ENCODE results near the gene PLA2R1. TPM values are rescaled to one million over a fixed set of nuclear protein-coding genes. Genes with fewer than 3 reads are reported as not detected.

PLA2R1 gene
- total RNA-seq, 1 experiment from 2014 or later, result 1.1 TPM

DNA sequence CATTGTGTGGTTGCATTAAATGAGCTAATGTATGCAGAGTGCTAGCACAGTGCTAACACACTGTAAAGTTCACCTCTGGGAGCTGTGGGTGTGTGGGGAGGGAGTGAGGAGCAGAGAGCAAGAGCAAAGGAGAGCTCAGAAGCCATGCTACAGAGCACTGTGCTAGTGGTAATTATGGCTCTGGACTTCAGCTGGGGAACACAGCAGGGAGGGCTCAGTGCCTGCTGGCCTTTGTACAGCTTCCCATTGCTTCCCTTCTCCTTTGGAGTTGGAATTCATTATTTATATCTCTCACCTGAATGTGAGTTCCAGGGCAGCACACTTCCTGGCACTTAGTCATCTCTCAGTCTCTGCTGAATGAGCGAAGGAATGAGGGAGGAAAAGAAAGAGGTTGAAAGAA, 2.5 kb upstream of the PLA2R1 start (continued):
- TF ChIP-seq, protein P1, sequence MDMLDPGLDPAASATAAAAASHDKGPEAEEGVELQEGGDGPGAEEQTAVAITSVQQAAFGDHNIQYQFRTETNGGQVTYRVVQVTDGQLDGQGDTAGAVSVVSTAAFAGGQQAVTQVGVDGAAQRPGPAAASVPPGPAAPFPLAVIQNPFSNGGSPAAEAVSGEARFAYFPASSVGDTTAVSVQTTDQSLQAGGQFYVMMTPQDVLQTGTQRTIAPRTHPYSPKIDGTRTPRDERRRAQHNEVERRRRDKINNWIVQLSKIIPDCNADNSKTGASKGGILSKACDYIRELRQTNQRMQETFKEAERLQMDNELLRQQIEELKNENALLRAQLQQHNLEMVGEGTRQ (CRISPR knock-in tag; IDR thresholded peaks at IDR 0.05), result no peak
- TF ChIP-seq, protein P2, sequence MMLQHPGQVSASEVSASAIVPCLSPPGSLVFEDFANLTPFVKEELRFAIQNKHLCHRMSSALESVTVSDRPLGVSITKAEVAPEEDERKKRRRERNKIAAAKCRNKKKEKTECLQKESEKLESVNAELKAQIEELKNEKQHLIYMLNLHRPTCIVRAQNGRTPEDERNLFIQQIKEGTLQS (CRISPR knock-in tag; conservative IDR thresholded peaks at IDR 0.05), result no peak
- TF ChIP-seq, protein P3, sequence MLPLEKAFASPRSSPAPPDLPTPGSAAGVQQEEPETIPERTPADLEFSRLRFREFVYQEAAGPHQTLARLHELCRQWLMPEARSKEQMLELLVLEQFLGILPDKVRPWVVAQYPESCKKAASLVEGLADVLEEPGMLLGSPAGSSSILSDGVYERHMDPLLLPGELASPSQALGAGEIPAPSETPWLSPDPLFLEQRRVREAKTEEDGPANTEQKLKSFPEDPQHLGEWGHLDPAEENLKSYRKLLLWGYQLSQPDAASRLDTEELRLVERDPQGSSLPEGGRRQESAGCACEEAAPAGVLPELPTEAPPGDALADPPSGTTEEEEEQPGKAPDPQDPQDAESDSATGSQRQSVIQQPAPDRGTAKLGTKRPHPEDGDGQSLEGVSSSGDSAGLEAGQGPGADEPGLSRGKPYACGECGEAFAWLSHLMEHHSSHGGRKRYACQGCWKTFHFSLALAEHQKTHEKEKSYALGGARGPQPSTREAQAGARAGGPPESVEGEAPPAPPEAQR (CRISPR knock-in tag; IDR thresholded peaks at IDR 0.05), result no peak
- TF ChIP-seq TEAD1 (CRISPR knock-in tag; IDR thresholded peaks at IDR 0.05), result no peak

DNA sequence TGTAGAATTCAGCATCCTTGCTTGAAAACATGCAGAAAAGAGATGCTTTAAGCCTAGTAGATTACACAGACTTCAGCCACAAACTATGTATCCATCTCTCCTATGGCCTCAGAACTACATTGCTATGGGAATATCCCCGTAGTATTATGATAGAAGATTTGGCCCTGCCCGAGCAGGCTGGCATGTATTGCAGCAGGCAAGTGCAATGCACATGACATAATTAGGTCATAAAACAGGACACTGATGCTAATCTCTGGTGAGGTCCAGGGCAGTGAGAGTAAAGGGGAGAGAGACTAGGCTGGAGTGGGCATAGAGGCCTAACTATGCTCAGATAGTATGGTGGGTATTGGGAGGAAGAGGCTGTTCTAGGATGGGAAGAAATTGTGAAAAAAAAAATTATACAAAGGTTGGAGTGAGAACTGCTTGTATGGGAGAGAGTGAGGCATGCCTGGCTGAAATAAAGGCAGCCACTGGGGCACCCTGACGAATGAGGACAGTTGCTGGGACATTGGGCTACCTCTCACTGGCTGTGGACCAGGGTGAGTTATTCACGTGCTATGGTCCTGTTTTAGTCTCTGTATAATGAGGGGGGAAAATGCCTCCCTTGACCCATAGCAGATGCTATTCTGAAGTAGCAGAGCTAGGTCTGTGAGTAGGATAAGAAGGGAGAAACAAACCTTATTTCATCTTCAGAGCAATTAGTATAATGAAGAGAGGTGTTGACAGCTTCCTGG, 1.6 kb upstream of the PLA2R1 start:
- peaks cover 33% of the 10 kb centered on the region for H3K27me3 Mint-ChIP-seq (ENCODE audit: low read depth)
- H3K4me3 Mint-ChIP-seq, result no peak overlapping the region
- no peak for DNase-seq (ENCODE audit: low spot score)
- no peak for ATAC-seq
- TF ChIP-seq, protein P4, sequence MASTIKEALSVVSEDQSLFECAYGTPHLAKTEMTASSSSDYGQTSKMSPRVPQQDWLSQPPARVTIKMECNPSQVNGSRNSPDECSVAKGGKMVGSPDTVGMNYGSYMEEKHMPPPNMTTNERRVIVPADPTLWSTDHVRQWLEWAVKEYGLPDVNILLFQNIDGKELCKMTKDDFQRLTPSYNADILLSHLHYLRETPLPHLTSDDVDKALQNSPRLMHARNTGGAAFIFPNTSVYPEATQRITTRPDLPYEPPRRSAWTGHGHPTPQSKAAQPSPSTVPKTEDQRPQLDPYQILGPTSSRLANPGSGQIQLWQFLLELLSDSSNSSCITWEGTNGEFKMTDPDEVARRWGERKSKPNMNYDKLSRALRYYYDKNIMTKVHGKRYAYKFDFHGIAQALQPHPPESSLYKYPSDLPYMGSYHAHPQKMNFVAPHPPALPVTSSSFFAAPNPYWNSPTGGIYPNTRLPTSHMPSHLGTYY (CRISPR knock-in tag; IDR thresholded peaks at IDR 0.05), result no peak
- TF ChIP-seq, protein P5, sequence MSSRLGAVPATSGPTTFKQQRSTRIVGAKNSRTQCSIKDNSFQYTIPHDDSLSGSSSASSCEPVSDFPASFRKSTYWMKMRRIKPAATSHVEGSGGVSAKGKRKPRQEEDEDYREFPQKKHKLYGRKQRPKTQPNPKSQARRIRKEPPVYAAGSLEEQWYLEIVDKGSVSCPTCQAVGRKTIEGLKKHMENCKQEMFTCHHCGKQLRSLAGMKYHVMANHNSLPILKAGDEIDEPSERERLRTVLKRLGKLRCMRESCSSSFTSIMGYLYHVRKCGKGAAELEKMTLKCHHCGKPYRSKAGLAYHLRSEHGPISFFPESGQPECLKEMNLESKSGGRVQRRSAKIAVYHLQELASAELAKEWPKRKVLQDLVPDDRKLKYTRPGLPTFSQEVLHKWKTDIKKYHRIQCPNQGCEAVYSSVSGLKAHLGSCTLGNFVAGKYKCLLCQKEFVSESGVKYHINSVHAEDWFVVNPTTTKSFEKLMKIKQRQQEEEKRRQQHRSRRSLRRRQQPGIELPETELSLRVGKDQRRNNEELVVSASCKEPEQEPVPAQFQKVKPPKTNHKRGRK (CRISPR knock-in tag; IDR thresholded peaks at IDR 0.05; ENCODE audit: borderline replicate concordance), result no peak
- peaks cover 29% of the 10 kb centered on the region for H3K36me3 Mint-ChIP-seq
- peaks cover 41% of the 10 kb centered on the region for H3K9me3 Mint-ChIP-seq
- ChIA-PET POLR2A (no interaction called here), CTCF (no interaction called here)
- H3K27ac Mint-ChIP-seq, result no peak overlapping the region
- H3K4me1 Mint-ChIP-seq, result peaks cover 9% of the 10 kb centered on the region

DNA sequence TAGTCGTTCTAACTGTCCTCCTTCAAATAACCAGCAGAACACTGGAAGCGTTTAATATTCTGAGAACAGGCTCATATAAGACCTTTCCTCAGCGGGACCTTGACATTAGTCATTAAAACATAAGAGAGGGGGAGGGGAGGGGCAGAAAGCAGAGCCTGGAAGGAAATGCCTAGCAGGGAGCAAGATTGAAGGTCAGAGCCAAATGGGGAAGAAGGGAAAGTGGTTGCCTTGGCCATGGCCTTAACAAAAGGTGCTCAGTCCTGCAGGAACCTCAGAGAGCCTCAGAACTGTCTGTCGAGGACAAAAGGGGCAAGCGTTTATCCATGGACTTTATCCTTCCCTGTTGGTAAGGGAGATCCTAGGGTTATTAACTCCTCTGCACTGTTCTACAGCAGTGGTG, 856 bp upstream of the PLA2R1 start:
- CTCF ChIA-PET, result no interaction called here
- Mint-ChIP-seq H3K9me3 (peaks cover 36% of the 10 kb centered on the region), H3K36me3 (peaks cover 21% of the 10 kb centered on the region), H3K27me3 (ENCODE audit: low read depth) (peaks cover 35% of the 10 kb centered on the region), H3K4me1 (peaks cover 9% of the 10 kb centered on the region), H3K4me3 (peak overlapping the region; percentile 83), H3K27ac (no peak overlapping the region)
- ATAC-seq (peak; percentile 7), DNase-seq (ENCODE audit: low spot score) (no peak)
- POLR2A ChIA-PET, result no interaction called here
- TF ChIP-seq, protein P6, sequence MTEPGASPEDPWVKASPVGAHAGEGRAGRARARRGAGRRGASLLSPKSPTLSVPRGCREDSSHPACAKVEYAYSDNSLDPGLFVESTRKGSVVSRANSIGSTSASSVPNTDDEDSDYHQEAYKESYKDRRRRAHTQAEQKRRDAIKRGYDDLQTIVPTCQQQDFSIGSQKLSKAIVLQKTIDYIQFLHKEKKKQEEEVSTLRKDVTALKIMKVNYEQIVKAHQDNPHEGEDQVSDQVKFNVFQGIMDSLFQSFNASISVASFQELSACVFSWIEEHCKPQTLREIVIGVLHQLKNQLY (CRISPR knock-in tag; IDR thresholded peaks at IDR 0.05), result no peak
- TF ChIP-seq NFATC4 (CRISPR knock-in tag; IDR thresholded peaks at IDR 0.05), result no peak
- TF ChIP-seq, protein P7, sequence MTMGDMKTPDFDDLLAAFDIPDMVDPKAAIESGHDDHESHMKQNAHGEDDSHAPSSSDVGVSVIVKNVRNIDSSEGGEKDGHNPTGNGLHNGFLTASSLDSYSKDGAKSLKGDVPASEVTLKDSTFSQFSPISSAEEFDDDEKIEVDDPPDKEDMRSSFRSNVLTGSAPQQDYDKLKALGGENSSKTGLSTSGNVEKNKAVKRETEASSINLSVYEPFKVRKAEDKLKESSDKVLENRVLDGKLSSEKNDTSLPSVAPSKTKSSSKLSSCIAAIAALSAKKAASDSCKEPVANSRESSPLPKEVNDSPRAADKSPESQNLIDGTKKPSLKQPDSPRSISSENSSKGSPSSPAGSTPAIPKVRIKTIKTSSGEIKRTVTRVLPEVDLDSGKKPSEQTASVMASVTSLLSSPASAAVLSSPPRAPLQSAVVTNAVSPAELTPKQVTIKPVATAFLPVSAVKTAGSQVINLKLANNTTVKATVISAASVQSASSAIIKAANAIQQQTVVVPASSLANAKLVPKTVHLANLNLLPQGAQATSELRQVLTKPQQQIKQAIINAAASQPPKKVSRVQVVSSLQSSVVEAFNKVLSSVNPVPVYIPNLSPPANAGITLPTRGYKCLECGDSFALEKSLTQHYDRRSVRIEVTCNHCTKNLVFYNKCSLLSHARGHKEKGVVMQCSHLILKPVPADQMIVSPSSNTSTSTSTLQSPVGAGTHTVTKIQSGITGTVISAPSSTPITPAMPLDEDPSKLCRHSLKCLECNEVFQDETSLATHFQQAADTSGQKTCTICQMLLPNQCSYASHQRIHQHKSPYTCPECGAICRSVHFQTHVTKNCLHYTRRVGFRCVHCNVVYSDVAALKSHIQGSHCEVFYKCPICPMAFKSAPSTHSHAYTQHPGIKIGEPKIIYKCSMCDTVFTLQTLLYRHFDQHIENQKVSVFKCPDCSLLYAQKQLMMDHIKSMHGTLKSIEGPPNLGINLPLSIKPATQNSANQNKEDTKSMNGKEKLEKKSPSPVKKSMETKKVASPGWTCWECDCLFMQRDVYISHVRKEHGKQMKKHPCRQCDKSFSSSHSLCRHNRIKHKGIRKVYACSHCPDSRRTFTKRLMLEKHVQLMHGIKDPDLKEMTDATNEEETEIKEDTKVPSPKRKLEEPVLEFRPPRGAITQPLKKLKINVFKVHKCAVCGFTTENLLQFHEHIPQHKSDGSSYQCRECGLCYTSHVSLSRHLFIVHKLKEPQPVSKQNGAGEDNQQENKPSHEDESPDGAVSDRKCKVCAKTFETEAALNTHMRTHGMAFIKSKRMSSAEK (CRISPR knock-in tag; IDR thresholded peaks at IDR 0.05; ENCODE audit: borderline replicate concordance), result no peak
- TF ChIP-seq ZNF263 (CRISPR knock-in tag; IDR thresholded peaks at IDR 0.05; ENCODE audit: low read depth), result no peak
- TF ChIP-seq, protein P8, sequence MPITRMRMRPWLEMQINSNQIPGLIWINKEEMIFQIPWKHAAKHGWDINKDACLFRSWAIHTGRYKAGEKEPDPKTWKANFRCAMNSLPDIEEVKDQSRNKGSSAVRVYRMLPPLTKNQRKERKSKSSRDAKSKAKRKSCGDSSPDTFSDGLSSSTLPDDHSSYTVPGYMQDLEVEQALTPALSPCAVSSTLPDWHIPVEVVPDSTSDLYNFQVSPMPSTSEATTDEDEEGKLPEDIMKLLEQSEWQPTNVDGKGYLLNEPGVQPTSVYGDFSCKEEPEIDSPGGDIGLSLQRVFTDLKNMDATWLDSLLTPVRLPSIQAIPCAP (CRISPR knock-in tag; IDR thresholded peaks at IDR 0.05), result no peak
- TF ChIP-seq, protein P9, sequence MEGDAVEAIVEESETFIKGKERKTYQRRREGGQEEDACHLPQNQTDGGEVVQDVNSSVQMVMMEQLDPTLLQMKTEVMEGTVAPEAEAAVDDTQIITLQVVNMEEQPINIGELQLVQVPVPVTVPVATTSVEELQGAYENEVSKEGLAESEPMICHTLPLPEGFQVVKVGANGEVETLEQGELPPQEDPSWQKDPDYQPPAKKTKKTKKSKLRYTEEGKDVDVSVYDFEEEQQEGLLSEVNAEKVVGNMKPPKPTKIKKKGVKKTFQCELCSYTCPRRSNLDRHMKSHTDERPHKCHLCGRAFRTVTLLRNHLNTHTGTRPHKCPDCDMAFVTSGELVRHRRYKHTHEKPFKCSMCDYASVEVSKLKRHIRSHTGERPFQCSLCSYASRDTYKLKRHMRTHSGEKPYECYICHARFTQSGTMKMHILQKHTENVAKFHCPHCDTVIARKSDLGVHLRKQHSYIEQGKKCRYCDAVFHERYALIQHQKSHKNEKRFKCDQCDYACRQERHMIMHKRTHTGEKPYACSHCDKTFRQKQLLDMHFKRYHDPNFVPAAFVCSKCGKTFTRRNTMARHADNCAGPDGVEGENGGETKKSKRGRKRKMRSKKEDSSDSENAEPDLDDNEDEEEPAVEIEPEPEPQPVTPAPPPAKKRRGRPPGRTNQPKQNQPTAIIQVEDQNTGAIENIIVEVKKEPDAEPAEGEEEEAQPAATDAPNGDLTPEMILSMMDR (IDR thresholded peaks at IDR 0.05), result no peak
- no peak for TF ChIP-seq FOXK1 (CRISPR knock-in tag; IDR thresholded peaks at IDR 0.05)
- TF ChIP-seq HMGA2 (CRISPR knock-in tag; IDR thresholded peaks at IDR 0.05), result no peak
- TF ChIP-seq TP53 (CRISPR knock-in tag; IDR thresholded peaks at IDR 0.05), result no peak
- no peak for TF ChIP-seq TCF7 (CRISPR knock-in tag; IDR thresholded peaks at IDR 0.05; ENCODE audit: low read depth)
- TF ChIP-seq ZNF232 (CRISPR knock-in tag; IDR thresholded peaks at IDR 0.05), result no peak
- TF ChIP-seq RORB (CRISPR knock-in tag; IDR thresholded peaks at IDR 0.05), result no peak

All from WTC11 (cell line).